Activated B cell treated with CpG ODN at 0.5 μM for 24 hours (primary cell): ENCODE results near the gene PARVB. TPM values are rescaled to one million over a fixed set of nuclear protein-coding genes. Genes with fewer than 3 reads are reported as not detected.

ENCODE experiments used
- ATAC-seq: fragments of 200-7000 bp; cut with Tn5 transposase; one replicate; pipeline ENCODE4 v1.10.0; 2021; ENCODE audit warnings: low read depth, mild to moderate bottlenecking, moderate library complexity
- CTCF ChIA-PET: fragments of 350-600 bp; sonication (Branson Sonifier 250); formaldehyde crosslinking; loops from one replicate; lab custom pipeline; 2021; ENCODE audit warnings: antibody characterized with exemption; lab: Charles Lee
- POLR2A ChIA-PET: fragments of 350-600 bp; sonication (Branson Sonifier 250); formaldehyde crosslinking; loops from one replicate; lab custom pipeline; 2021; ENCODE audit warnings: antibody characterized with exemption; lab: Charles Lee
- DNase-seq: peaks from one replicate; pipeline ENCODE4 v3.0.0; 2022
- H3K27ac Mint-ChIP-seq: one replicate; pipeline ENCODE4 v1.8.0; 2020; ENCODE audit warnings: mixed read lengths
- H3K27me3 Mint-ChIP-seq: one replicate; pipeline ENCODE4 v1.8.0; 2021; ENCODE audit warnings: mixed read lengths
- H3K36me3 Mint-ChIP-seq: one replicate; pipeline ENCODE4 v1.8.0; 2021; ENCODE audit warnings: low read depth, mixed read lengths
- H3K4me1 Mint-ChIP-seq: one replicate; pipeline ENCODE4 v1.8.0; 2021; ENCODE audit warnings: mixed read lengths
- H3K4me3 Mint-ChIP-seq: one replicate; pipeline ENCODE4 v1.8.0; 2020; ENCODE audit warnings: mild to moderate bottlenecking, mixed read lengths
- H3K9me3 Mint-ChIP-seq: one replicate; pipeline ENCODE4 v1.8.0; 2020; ENCODE audit warnings: mixed read lengths
- CTCF ChIP-seq: fragments of 200-600 bp; IDR thresholded peaks from one replicate; pipeline ENCODE4 v1.8.0; 2022; ENCODE audit warnings: antibody characterized with exemption, mild to moderate bottlenecking
- intact Hi-C: fragments of 100-400 bp; cut with micrococcal nuclease; formaldehyde crosslinking; loops from one replicate; pipeline ENCODE4 v1.15.1; 2024
- total RNA-seq: library from RNA; stranded (reverse); gene quantifications from 2 replicates; pipeline ENCODE4 v1.2.3, GENCODE V29; 2022

The PARVB gene
- total RNA-seq, 1 donor from 2014 or later: 53.5 TPM

- DNase-seq (peak; percentile 14), ATAC-seq (no peak)
- no peak for TF ChIP-seq CTCF
- Mint-ChIP-seq H3K36me3 (peaks cover 34% of the 10 kb centered on the region), H3K4me3 (no peak overlapping the region), H3K9me3 (no peaks in the 10 kb centered on the region), H3K27me3 (no peaks in the 10 kb centered on the region), H3K27ac (no peak overlapping the region), H3K4me1 (peaks cover 64% of the 10 kb centered on the region)
- intact Hi-C loops: no loop called here
- CTCF ChIA-PET: interaction anchor here (1.4 kb wide), 1 partner anchor 197 kb away, joined by 3 read pairs; no protein-coding TSS in a partner anchor
- POLR2A ChIA-PET: interaction anchor here (0.7 to 4.6 kb wide), 3 partner anchors 9 to 1076 kb away, joined by 8 to 53 read pairs (median 11); partner anchors contain the start of gene PARVG
These were observed 166.4 kb downstream of the PARVB start for GRCh38 chr22:44190381-44190976.

GRCh38 chr22:44191036-44191454, 166.9 kb downstream of the PARVB start:
- no peak for TF ChIP-seq CTCF
- peaks cover 35% of the 10 kb centered on the region for H3K36me3 Mint-ChIP-seq
- H3K4me1 Mint-ChIP-seq: peaks cover 63% of the 10 kb centered on the region
- intact Hi-C loops: loop anchor here (1.0 kb wide), 2 partner anchors 9 to 19 kb away; no protein-coding TSS in a partner anchor
- peak; percentile 85 for ATAC-seq
- peak overlapping the region; percentile 53 for H3K27ac Mint-ChIP-seq
- no peaks in the 10 kb centered on the region for H3K27me3 Mint-ChIP-seq
- H3K4me3 Mint-ChIP-seq: no peak overlapping the region
- DNase-seq: peak; percentile 61
- no peaks in the 10 kb centered on the region for H3K9me3 Mint-ChIP-seq
- CTCF ChIA-PET: interaction anchor here (1.4 kb wide), 1 partner anchor 198 kb away, joined by 3 read pairs; no protein-coding TSS in a partner anchor
- POLR2A ChIA-PET: interaction anchor here (0.7 to 4.6 kb wide), 5 partner anchors 10 to 1075 kb away, joined by 3 to 53 read pairs (median 8); partner anchors contain the start of gene PARVG

- Mint-ChIP-seq H3K36me3 (peaks cover 30% of the 10 kb centered on the region), H3K4me3 (no peak overlapping the region), H3K9me3 (no peaks in the 10 kb centered on the region), H3K4me1 (peaks cover 59% of the 10 kb centered on the region), H3K27ac (no peak overlapping the region), H3K27me3 (no peaks in the 10 kb centered on the region)
- TF ChIP-seq CTCF: no peak
- CTCF ChIA-PET: interaction anchor here (1.4 kb wide), 1 partner anchor 199 kb away, joined by 3 read pairs; no protein-coding TSS in a partner anchor
- no peak for ATAC-seq
- no peak for DNase-seq
- POLR2A ChIA-PET: interaction anchor here (0.6 to 4.6 kb wide), 3 partner anchors 11 to 16 kb away, joined by 3 to 53 read pairs (median 11); partner anchors contain the start of gene PARVG
- intact Hi-C loops: no loop called here
These were observed 168.2 kb downstream of the PARVB start for GRCh38 chr22:44192098-44192815.

- Mint-ChIP-seq H3K4me1 (peaks cover 57% of the 10 kb centered on the region), H3K27ac (no peak overlapping the region), H3K36me3 (peaks cover 37% of the 10 kb centered on the region), H3K27me3 (no peaks in the 10 kb centered on the region), H3K4me3 (peak overlapping the region; percentile 24), H3K9me3 (no peaks in the 10 kb centered on the region)
- CTCF ChIA-PET: no interaction called here
- no peak for TF ChIP-seq CTCF
- POLR2A ChIA-PET: interaction anchor here (4.6 kb wide), 1 partner anchor 12 kb away, joined by 53 read pairs; the partner anchor contains the start of gene PARVG
- ATAC-seq: no peak
- no peak for DNase-seq
- intact Hi-C loops: no loop called here
These were observed 168.9 kb downstream of the PARVB start for GRCh38 chr22:44192816-44193534.
